Heart right ventricle (tissue), 16 donors: Measurements from ENCODE around the gene TACR1. TPM values are rescaled to one million over a fixed set of nuclear protein-coding genes. Genes with fewer than 3 reads are reported as not detected.

Experiments
- ATAC-seq, 8 donors: fragments of 200-7000 bp; cut with Tn5 transposase; one replicate each; pipeline ENCODE4 v1.9.1; 2020; ENCODE audit warnings: mild to moderate bottlenecking in 8 of 8, moderate library complexity in 8 of 8, moderate number of reproducible peaks in 1 of 8
- DNase-seq, 2 donors: peaks; one replicate each; pipeline ENCODE4 v3.0.0-alpha.2; 2020
- H3K27ac ChIP-seq, 10 donors: fragments of 200-600 bp; sonication (generic) in 2 of 10; one replicate each; pipeline versions ENCODE4 v1.5.0 to v1.8.0; 2020 to 2022; ENCODE audit warnings: mild to moderate bottlenecking in 3 of 10
- H3K27me3 ChIP-seq, 7 donors: fragments of 200-600 bp; one replicate each; pipeline ENCODE4 v1.8.0; 2021 to 2022; ENCODE audit warnings: mild to moderate bottlenecking in 2 of 7
- H3K36me3 ChIP-seq, 9 donors: fragments of 200-600 bp; sonication (generic) in 1 of 9; one replicate each; pipeline versions ENCODE4 v1.5.0 to v1.8.0; 2020 to 2022; ENCODE audit warnings: mild to moderate bottlenecking in 2 of 9
- H3K4me1 ChIP-seq, 9 donors: fragments of 200-600 bp; sonication (generic) in 1 of 9; one replicate each; pipeline versions ENCODE4 v1.5.0 to v1.8.0; 2020 to 2022; ENCODE audit warnings: mild to moderate bottlenecking in 4 of 9
- H3K4me3 ChIP-seq, 10 donors: fragments of 200-600 bp; sonication (generic) in 2 of 10; one replicate each; pipeline versions ENCODE4 v1.5.0 to v1.8.0; 2020 to 2022; ENCODE audit warnings: mild to moderate bottlenecking in 7 of 10, moderate library complexity in 2 of 10
- H3K9me3 ChIP-seq, 11 donors: fragments of 200-600 bp in 10 of 11; sonication (generic) in 2 of 11; one replicate each; pipeline versions ENCODE4 v1.5.0 to v1.8.0; 2013 to 2022; ENCODE audit warnings: mild to moderate bottlenecking in 2 of 11, control low read depth in 1 of 11, moderate library complexity in 1 of 11
- CTCF ChIP-seq, 9 donors: fragments of 200-600 bp; sonication (generic) in 2 of 9; IDR thresholded peaks; one replicate each; pipeline versions ENCODE4 v1.5.0 to v1.8.0; 2021 to 2022; ENCODE audit warnings: antibody characterized with exemption in 9 of 9, mild to moderate bottlenecking in 5 of 9, moderate library complexity in 1 of 9
- WGBS, 2 donors: extraction: QIAGEN DNeasy Blood & Tissue Kit; methylation state at CpG; one replicate each; pipeline ENCODE4 v1.1.7; 2013; ENCODE audit warnings: inconsistent platforms in 1 of 2; 5-methylcytosine and 5-hydroxymethylcytosine counted together
- intact Hi-C, 10 donors: fragments of 100-400 bp; cut with DNase I; formaldehyde crosslinking; loops; one replicate each; pipeline versions ENCODE4 v1.11.1 to v1.14.2; 2022
- polyA plus RNA-seq, 2 donors: library from polyadenylated mRNA; stranded (reverse); fragments of 200-250 nt; gene quantifications; one replicate each; pipeline ENCODE4 v1.2.3, GENCODE V29; 2013
- total RNA-seq, 10 donors: library from RNA; stranded (reverse); fragmentation: NEBNext Ultra II Directional in 3 of 10; extraction: Animal tissue kit (Norgen Biotek cat#: 25700) in 3 of 10; gene quantifications; one replicate each; pipeline versions ENCODE4 v1.2.1 to v1.2.4, GENCODE V29; 2021 to 2023
- donor health status: Arrhythmogenic right ventricular cardiomyopathy.
- donor health status: ischemic (EF 13 %, LVEDD 7.1; RV severe dilation, severe dysfunction).
- donor health status: healthy with polysubstance abuse.
- donor health status: DM: no; HTN: yes; CAD: no.
- donor health status: DM: no; HTN: no; CAD: no.
- donor health status: ischemic (EF 25% LVEDD 6.9; RV normal size, moderate dysfunction).
- donor health status: ischemic (EF 25% LVEDD 5.7; RV mildly dilated, moderate dysfunction).
- donor health status: healthy.
- donor health status: DM: yes; HTN: yes; CAD: no.
- donor health status: Ischemic cardiomyopathy.
- donor health status: ischemic (EF 35%, LVEDD 5.7; RV mildly dilated, moderate dysfunction).
- donor health status: nonischemic (EF 11% LVEDD 7.7; RV severe dilation, severe dysfunction).
- donor health status: DM: yes; HTN: yes; CAD: no.
- donor health status: PGD.
- donor health status: ischemic (EF 29% LVEDD 5.4; RV normal size, mild dysfunction).
- donor health status: nonischemic (EF 23%, LVEDD 6.1; RV moderate dilation, normal function).

The TACR1 gene
- total and polyA plus RNA-seq, 12 donors, result 0.06 to 0.38 (median 0.17) TPM; not detected in 3

- ATAC-seq (no peak), DNase-seq (no peak)
- no peaks in the 10 kb centered on the region for H3K36me3 ChIP-seq
- peaks cover 0 to 30% (median 6%) of the 10 kb centered on the region in 11 donors for H3K9me3 ChIP-seq
- no peaks in the 10 kb centered on the region for H3K4me1 ChIP-seq
- peak in 1 of 9 donors; percentile 8 for TF ChIP-seq CTCF (IDR thresholded peaks at IDR 0.05)
- no peak overlapping the region for H3K27ac ChIP-seq
- 86 to 94% methylated on average over 4 of the region's 4 CpGs for WGBS, 2 donors
- no peaks in the 10 kb centered on the region for H3K27me3 ChIP-seq
- intact Hi-C loops, result no loop called here
- H3K4me3 ChIP-seq, result no peak overlapping the region
Observed at GRCh38 chr2:75241696-75242095, 42.4 kb upstream of the TACR1 start.

GRCh38 chr2:75238670-75239330 lies 39.5 kb upstream of the TACR1 start:
- H3K27me3 ChIP-seq, result no peaks in the 10 kb centered on the region
- H3K9me3 ChIP-seq, result peaks cover 0 to 28% (median 6%) of the 10 kb centered on the region in 11 donors
- DNase-seq, result no peak
- intact Hi-C loops, result no loop called here
- no peak for TF ChIP-seq CTCF (IDR thresholded peaks at IDR 0.05)
- no peaks in the 10 kb centered on the region for H3K4me1 ChIP-seq
- ATAC-seq, result no peak
- no peak overlapping the region for H3K4me3 ChIP-seq
- no peaks in the 10 kb centered on the region for H3K36me3 ChIP-seq
- no peak overlapping the region for H3K27ac ChIP-seq
- 79 to 80% methylated on average over 6 of the region's 6 CpGs for WGBS, 2 donors

GRCh38 chr2:75237296-75237695 lies 38.0 kb upstream of the TACR1 start:
- intact Hi-C loops, result no loop called here
- TF ChIP-seq CTCF (IDR thresholded peaks at IDR 0.05), result no peak

GRCh38 chr2:75233965-75234364 lies 34.6 kb upstream of the TACR1 start:
- WGBS, 2 donors, result 87 to 89% methylated on average over 4 of the region's 4 CpGs
- intact Hi-C loops, result no loop called here

More at GRCh38 chr2:75237296-75237695, 38.0 kb upstream of the TACR1 start:
- WGBS, 2 donors, result 89 to 90% methylated on average over 1 of the region's 1 CpG
- Histone ChIP-seq H3K4me3 (no peak overlapping the region), H3K4me1 (no peaks in the 10 kb centered on the region), H3K27me3 (no peaks in the 10 kb centered on the region), H3K9me3 (peaks cover 0 to 13% (median 0%) of the 10 kb centered on the region in 11 donors), H3K27ac (no peak overlapping the region), H3K36me3 (no peaks in the 10 kb centered on the region)
- ATAC-seq (no peak), DNase-seq (no peak)

More at GRCh38 chr2:75233965-75234364, 34.6 kb upstream of the TACR1 start:
- H3K27me3 ChIP-seq, result no peaks in the 10 kb centered on the region
- H3K4me1 ChIP-seq, result no peaks in the 10 kb centered on the region
- H3K36me3 ChIP-seq, result no peaks in the 10 kb centered on the region
- H3K9me3 ChIP-seq, result no peaks in the 10 kb centered on the region
- H3K27ac ChIP-seq, result no peak overlapping the region
- no peak overlapping the region for H3K4me3 ChIP-seq
- ATAC-seq (no peak), DNase-seq (no peak)
- no peak for TF ChIP-seq CTCF (IDR thresholded peaks at IDR 0.05)
